BJ (cell line): ENCODE measurements around the gene LIPH. TPM values are rescaled to one million over a fixed set of nuclear protein-coding genes. Genes with fewer than 3 reads are reported as not detected.
"Not testable (repeated sequence)": the region's sequence is repeated elsewhere in the genome, so short reads cannot be mapped to it uniquely, and the experiment has no call there.

Experiments used
- CTCF ChIA-PET: fragments of 350-600 bp; formaldehyde crosslinking; extraction: SDS; loops from one replicate; lab custom pipeline; 2021; ENCODE audit warnings: antibody characterized with exemption, inconsistent platforms; lab: Yijun Ruan, JAX
- POLR2A ChIA-PET: fragments of 300-600 bp; sonication (Branson Sonifier 250); formaldehyde crosslinking; extraction: SDS; loops from one replicate; lab custom pipeline; 2021; ENCODE audit warnings: antibody characterized with exemption; lab: Charles Lee
- DNase-seq: peaks from one replicate; pipeline ENCODE4 v3.0.0-alpha.2; 2011; ENCODE audit warnings: low read depth
- H3K27me3 ChIP-seq: 2 replicates; pipeline ENCODE4 v1.6.0; 2011; ENCODE audit warnings: low read length; ENCODE audit not compliant: control insufficient read depth, insufficient read depth
- H3K36me3 ChIP-seq: 2 replicates; pipeline ENCODE4 v1.5.1; 2011; ENCODE audit warnings: low read length; ENCODE audit not compliant: control insufficient read depth, insufficient read depth
- H3K4me3 ChIP-seq: 2 replicates; pipeline ENCODE4 v1.5.1; 2011; ENCODE audit warnings: low read depth, mild to moderate bottlenecking, control low read depth, low read length
- CTCF ChIP-seq: IDR thresholded peaks from 2 replicates; pipeline ENCODE4 v1.5.1; 2011; ENCODE audit warnings: low read depth, mild to moderate bottlenecking, control low read depth, inconsistent platforms, low read length, moderate library complexity; ENCODE audit not compliant: insufficient read depth
- polyA plus RNA-seq: library from polyadenylated mRNA; depleted of rRNA; stranded (reverse); fragments of >200 nt; gene quantifications from 2 replicates; pipeline ENCODE4 v1.2.3, GENCODE V29; 2011

Gene LIPH
- polyA plus RNA-seq, 1 experiment = 0.17 TPM

GRCh38 chr3:185469542-185469941, 82.8 kb downstream of the LIPH start:
- no peak for TF ChIP-seq CTCF
- Histone ChIP-seq H3K4me3 (no peak overlapping the region), H3K27me3 (no peaks in the 10 kb centered on the region), H3K36me3 (peaks cover 3% of the 10 kb centered on the region)
- ChIA-PET CTCF (interaction anchor here (2.6 kb wide), 1 partner anchor 9 kb away, joined by 9 read pairs; no protein-coding TSS in a partner anchor), POLR2A (no interaction called here)
- DNase-seq = no peak

DNA sequence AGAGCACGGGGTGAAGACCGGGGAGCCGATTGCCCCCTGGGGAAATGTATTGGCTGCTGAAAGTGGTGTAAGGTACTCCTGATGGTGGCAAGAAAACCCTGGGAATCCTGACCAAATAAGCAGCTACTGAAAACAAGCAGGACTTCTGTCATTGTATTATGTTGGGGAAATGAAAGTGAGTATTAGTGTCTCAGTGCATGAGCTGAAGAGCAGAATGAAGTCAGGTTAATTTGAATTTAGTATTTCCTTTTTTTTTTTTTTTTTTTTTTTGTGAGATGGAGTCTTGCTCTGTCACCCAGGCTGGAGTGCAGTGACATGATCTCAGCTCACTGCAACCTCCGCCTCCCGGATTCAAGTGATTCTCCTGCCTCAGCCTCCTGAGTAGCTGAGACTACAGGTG, 86.3 kb downstream of the LIPH start:
- H3K36me3 ChIP-seq, POLR2A ChIA-PET, DNase-seq, H3K27me3 ChIP-seq, H3K4me3 ChIP-seq: not testable (repeated sequence)
- CTCF ChIA-PET = interaction anchor here (0.7 to 2.3 kb wide), 2 partner anchors 27 to 110 kb away, joined by 3 to 9 read pairs; no protein-coding TSS in a partner anchor

- no peak for TF ChIP-seq CTCF
- peaks cover 1% of the 10 kb centered on the region; the same call in 1 of the 2 replicates for H3K36me3 ChIP-seq
- ChIA-PET CTCF (interaction anchor here (2.3 kb wide), 1 partner anchor 110 kb away, joined by 9 read pairs; no protein-coding TSS in a partner anchor), POLR2A (no interaction called here)
- no peaks in the 10 kb centered on the region for H3K27me3 ChIP-seq
- no peak overlapping the region for H3K4me3 ChIP-seq
- no peak for DNase-seq
Measured at GRCh38 chr3:185465471-185465870, 86.9 kb downstream of the LIPH start.

GRCh38 chr3:185460719-185461350, 91.6 kb downstream of the LIPH start:
- Histone ChIP-seq H3K4me3 (no peak overlapping the region), H3K36me3 (no peaks in the 10 kb centered on the region), H3K27me3 (no peaks in the 10 kb centered on the region)
- no peak for DNase-seq
- CTCF ChIA-PET = interaction anchor here (0.7 to 3.9 kb wide), 14 partner anchors 9 to 208 kb away, joined by 3 to 32 read pairs (median 4); no protein-coding TSS in a partner anchor
- TF ChIP-seq CTCF = 0 out of 2 replicates have a peak, but pooled peaks have one; percentile 15
- POLR2A ChIA-PET = no interaction called here

GRCh38 chr3:185460309-185460708, 92.1 kb downstream of the LIPH start:
- TF ChIP-seq CTCF = no peak
- CTCF ChIA-PET = interaction anchor here (0.7 to 3.9 kb wide), 12 partner anchors 9 to 128 kb away, joined by 3 to 32 read pairs (median 5); no protein-coding TSS in a partner anchor
- H3K36me3 ChIP-seq = no peaks in the 10 kb centered on the region
- POLR2A ChIA-PET = no interaction called here
- H3K27me3 ChIP-seq = no peaks in the 10 kb centered on the region
- H3K4me3 ChIP-seq = no peak overlapping the region
- no peak for DNase-seq
